ENCODE measurements around the gene FAM107B.

GRCh38 chr10:14593806-14594205 is 180.9 kb downstream of the FAM107B start:
- TF ChIP-seq EP300 (IDR thresholded peaks at IDR 0.05) (no peak), CTCF (IDR thresholded peaks at IDR 0.05) (no peak), POLR2A (IDR thresholded peaks at IDR 0.05) (no peak)
